Stromal cell of bone marrow (primary cell): ENCODE measurements around the gene SULT2B1.
"Not testable (repeated sequence)": the region's sequence is repeated elsewhere in the genome, so short reads cannot be mapped to it uniquely, and the experiment has no call there.

ENCODE experiments used
- DNase-seq: peaks from one replicate; pipeline ENCODE4 v3.0.0-alpha.2; 2012; ENCODE audit warnings: low read depth

Gene SULT2B1

DNA sequence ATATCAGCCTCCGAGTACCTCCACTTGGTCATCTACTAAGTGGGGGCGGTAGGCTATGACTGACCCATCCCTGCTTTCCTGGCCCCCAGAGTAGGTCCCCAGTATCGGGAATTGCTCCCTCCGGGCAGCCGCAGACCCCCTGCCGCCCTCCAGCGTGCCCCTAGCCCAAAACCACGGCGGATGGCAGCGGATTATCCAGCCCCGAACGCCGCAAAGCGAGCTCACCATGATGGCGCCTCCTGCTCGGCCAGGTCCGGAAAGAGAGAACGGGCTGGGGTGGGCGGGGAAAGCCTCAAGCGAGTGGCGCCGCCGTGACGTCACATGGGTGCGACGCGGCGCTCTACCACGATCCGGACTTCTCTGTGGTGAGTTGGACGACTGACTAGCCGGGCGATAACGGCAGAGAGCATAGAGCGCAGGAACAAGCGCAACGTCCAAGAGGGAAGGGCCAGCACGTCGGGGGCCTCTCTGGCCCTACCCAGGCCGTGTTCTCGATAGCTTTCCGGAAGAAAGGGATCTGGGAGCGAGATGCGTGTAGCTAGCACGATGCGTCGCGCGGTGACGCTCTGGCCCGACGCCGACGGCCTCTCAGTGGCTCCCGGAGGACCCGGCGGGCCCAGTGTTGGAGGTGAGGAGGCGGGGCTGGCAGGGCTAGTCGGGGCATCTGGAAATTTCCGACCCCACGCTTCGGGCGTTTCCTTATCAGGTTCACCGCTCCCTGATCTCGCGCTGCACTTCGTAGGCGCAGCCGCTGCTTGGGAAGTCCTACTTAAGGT lies 67.1 kb downstream of the SULT2B1 start, which contains the start of the genes RPL18 and SPHK2:
RPL18 (minus strand) TSS at position 263 of the 776 bp plus-strand sequence; CDS start at position 228, 35 bp downstream.
SPHK2 (plus strand) TSS at position 591 of the 776 bp plus-strand sequence. CDS start 1,009 bp downstream, outside the sequence.
- peak; percentile 99 for DNase-seq

DNA sequence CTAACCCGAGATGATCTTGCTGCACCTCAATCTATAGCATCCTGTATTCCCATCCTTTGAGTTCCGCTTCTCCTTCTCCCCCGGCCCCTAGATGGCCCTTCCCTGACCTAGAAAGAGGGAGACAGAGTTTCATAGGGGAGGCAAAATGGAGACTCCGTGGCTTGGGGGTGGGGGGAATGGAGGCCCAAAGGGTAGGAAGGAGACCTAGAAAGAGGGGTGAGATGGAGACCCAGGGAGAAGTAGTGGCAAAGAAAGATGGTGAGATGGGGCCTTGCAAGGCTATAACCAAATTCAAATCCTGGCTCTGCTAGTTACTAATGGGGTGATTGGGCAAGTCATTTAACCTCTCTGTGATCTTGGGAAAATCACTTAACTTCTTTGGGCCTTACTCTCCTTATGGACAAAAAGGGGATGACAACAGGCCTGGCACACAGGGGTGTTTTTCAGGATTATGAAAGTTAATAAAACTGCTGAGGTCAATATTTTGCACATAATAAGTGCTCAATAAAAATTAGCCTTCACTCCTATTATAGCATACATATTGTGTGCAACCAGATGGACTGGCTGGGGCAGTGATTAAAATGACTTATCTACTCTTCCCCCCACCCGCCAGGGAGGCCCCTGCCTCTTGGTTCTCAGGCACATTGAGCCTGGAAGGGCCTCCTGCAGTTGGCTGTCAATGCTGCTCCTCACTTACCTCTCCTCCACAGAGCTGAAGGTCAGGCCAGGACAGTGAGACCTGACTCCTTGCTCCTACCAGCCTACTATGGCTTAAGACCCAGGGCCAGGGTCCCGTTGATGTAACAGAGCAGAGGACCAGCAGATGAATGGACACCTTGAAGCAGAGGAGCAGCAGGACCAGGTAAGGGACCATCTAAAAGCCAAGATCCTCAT lies 68.0 kb downstream of the SULT2B1 start:
- no peak for DNase-seq

DNA sequence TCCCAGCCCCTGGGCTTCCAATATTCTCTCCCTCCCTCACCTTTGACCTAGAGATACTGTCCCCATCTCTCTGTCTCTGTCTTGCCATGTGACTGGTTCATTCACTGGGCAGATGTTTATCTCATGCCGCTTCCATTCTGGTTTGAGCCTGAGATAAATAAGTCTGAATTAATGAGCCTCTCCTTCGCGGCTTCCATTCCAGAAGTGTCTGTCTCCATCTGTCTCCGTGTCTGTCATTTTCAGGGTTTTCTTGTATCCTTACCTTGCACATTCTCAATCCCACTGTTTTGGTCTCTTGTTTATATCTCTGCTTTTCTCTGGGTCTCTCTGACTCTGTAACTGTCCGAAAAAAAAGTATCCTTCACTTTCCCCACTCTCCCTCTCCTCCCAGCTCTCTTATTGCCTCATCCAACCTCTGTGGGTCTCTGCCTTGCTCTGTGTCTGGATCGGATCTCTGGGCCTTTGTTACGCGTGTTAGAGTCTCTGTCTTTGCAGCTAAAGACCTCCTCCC lies 71.6 kb downstream of the SULT2B1 start:
- no peak for DNase-seq

DNA sequence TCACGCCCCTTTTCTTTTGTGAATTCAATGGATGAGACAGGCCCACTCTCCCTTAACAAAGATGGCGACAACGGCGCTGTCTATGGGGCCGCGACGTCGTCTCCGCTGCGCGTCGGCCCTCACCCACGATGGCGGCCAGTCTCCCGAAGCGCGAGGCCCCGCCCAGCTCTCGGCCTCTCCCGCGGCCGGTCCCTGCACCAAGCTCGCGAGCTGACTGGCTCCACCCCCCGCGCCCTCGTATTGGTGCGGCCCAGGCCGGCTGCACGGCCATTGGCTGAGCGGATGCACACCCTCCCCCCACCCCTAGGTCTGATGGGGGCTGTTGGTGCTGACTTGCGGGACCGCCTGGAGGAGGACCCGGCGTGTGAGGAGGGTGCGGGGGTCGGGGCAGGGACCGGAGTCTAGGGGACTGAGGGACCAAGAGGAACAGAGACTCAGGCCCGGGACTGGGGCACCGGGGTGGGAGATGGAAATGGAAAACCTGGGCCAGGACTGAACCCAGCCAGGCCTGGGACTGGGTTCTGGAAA lies 72.2 kb downstream of the SULT2B1 start:
- DNase-seq: peak; percentile 94

DNA sequence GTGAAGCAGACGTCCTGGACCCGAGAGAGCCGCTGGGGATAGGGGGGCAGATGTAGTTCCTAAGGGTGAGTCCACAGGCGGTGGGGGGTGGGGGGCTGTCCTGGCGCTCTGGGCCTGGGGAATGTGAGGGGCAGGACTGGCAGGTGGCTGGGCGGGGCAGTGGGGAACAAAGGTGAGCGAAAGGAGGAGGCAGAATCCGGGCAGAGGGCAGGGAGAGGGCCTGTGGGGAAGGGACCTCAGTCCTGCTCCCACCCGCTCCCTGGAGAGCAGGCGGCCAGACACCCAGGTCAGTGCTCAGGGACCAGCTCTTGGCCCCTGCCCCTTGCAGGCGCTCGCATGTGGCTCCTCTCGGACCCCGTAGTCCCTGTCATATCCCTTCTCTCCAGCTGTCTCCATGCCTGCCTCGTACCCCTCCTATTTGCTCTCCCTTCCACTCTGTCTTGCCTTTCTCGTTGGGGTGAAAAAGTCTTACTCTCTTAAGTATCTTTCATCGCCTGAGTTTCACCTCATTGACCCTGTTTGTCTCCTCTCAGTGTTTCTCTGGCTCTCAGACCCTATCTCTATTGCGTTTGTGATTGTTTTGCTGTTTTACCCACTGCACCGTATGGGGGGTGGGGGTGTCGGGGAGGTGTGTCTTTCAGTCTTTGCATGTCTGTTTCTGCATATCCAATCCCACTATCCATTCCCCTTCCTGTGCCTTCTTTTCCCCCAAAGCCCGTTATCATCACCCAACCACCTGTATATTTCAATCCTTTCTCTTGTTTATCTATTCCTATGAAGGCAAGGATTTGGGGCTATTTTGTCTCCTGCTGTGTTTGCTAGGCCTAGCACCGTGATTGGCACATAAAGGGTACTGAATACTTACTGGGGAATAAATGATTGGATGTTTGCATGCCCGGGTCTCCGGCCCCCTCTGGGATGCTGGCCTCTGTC lies 73.1 kb downstream of the SULT2B1 start:
- DNase-seq: no peak

DNA sequence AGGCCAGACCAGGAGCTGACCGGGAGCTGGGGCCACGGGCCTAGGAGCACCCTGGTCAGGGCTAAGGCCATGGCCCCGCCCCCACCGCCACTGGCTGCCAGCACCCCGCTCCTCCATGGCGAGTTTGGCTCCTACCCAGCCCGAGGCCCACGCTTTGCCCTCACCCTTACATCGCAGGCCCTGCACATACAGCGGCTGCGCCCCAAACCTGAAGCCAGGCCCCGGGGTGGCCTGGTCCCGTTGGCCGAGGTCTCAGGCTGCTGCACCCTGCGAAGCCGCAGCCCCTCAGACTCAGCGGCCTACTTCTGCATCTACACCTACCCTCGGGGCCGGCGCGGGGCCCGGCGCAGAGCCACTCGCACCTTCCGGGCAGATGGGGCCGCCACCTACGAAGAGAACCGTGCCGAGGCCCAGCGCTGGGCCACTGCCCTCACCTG lies 73.9 kb downstream of the SULT2B1 start:
- DNase-seq: no peak

DNA sequence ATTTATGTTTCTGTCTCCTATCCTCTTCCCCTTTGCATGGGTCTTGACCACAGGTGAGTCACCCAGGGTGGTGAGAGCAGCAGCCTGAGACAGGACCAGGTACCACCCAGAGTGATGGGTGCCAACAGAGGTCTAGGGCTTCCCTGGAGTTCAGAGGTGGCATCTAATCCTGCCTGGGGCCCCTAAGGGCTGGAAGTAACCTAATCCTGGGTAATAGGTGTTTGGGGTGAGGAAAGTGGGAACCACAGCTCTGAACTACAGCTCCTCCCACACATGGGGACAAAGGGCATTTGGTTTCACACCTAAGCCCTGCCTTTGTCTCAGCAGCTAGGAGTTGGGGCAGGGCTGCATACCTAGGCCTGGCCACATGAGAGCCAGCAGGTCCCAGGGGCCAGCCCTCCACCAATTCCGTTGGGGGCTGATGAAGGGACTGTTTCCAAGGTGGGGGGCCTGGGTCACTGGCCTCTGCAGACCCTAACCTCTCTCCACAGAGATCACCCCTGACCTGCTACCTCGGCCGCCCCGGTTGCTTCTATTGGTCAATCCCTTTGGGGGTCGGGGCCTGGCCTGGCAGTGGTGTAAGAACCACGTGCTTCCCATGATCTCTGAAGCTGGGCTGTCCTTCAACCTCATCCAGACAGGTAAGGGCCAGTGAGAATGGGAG lies 75.4 kb downstream of the SULT2B1 start:
- no peak for DNase-seq

DNA sequence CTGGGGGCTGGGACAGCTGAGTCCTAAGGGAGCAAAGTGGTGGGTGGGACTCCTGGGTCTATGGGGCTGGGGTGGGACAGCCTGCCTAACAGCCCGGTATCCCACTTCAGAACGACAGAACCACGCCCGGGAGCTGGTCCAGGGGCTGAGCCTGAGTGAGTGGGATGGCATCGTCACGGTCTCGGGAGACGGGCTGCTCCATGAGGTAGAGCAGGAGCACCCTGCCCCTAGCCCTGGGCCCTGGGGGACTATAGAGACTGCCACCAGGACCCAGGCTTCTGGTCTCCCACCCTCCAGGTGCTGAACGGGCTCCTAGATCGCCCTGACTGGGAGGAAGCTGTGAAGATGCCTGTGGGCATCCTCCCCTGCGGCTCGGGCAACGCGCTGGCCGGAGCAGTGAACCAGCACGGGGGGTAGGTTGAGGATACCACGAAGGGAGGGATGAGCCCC lies 75.9 kb downstream of the SULT2B1 start:
- DNase-seq: no peak

DNA sequence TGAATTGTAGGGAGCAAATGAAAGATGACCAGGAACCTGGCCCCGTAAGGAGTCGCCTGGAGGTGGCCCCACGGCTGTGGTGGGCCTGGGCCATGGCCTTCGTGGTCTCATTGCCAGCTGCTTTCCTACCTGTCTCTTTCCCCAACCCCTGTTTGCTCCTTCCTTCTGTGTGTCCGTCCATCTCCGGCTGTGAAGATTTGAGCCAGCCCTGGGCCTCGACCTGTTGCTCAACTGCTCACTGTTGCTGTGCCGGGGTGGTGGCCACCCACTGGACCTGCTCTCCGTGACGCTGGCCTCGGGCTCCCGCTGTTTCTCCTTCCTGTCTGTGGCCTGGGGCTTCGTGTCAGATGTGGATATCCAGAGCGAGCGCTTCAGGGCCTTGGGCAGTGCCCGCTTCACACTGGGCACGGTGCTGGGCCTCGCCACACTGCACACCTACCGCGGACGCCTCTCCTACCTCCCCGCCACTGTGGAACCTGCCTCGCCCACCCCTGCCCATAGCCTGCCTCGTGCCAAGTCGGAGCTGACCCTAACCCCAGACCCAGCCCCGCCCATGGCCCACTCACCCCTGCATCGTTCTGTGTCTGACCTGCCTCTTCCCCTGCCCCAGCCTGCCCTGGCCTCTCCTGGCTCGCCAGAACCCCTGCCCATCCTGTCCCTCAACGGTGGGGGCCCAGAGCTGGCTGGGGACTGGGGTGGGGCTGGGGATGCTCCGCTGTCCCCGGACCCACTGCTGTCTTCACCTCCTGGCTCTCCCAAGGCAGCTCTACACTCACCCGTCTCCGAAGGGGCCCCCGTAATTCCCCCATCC lies 76.7 kb downstream of the SULT2B1 start:
- no peak for DNase-seq

DNA sequence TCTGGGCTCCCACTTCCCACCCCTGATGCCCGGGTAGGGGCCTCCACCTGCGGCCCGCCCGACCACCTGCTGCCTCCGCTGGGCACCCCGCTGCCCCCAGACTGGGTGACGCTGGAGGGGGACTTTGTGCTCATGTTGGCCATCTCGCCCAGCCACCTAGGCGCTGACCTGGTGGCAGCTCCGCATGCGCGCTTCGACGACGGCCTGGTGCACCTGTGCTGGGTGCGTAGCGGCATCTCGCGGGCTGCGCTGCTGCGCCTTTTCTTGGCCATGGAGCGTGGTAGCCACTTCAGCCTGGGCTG lies 77.3 kb downstream of the SULT2B1 start:
- no peak for DNase-seq

DNA sequence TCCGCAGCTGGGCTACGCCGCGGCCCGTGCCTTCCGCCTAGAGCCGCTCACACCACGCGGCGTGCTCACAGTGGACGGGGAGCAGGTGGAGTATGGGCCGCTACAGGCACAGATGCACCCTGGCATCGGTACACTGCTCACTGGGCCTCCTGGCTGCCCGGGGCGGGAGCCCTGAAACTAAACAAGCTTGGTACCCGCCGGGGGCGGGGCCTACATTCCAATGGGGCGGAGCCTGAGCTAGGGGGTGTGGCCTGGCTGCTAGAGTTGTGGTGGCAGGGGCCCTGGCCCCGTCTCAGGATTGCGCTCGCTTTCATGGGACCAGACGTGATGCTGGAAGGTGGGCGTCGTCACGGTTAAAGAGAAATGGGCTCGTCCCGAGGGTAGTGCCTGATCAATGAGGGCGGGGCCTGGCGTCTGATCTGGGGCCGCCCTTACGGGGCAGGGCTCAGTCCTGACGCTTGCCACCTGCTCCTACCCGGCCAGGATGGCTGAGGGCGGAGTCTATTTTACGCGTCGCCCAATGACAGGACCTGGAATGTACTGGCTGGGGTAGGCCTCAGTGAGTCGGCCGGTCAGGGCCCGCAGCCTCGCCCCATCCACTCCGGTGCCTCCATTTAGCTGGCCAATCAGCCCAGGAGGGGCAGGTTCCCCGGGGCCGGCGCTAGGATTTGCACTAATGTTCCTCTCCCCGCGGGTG lies 77.8 kb downstream of the SULT2B1 start:
- no peak for DNase-seq

DNA sequence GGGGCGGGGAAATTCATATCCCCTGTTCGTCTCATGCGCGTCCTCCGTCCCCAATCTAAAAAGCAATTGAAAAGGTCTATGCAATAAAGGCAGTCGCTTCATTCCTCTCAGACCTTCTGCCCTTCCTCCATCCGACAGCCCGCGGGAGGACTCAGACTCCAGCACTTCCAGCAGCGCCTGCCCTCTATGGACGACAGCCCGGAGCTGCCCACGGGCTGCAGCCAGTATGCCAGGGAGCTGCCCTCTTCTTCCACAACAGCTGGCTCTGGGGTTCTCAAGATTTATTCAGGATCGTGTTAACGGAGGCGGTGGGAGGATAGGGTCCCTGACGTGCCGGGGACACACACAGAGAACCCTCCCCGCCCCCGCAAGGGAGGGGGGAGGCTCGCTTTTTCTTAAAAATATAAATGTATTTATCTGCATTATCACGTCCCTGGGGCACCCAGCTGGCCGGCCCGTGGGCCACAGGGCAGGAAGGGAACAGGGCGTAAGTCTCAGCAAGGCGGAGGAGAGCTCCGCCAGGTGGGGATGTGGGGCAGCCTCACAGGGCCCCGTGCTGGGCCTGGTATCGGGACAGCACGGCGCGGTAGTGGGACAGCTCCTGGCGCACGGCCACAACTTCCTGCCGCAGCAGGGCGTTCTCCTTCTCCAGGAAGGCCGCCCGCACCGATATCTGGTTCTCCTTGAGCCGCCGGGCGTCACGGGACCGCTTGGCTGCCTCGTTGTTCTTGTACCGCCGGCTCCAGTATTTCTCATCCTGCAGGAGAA lies 78.5 kb downstream of the SULT2B1 start:
- no peak for DNase-seq

DNA sequence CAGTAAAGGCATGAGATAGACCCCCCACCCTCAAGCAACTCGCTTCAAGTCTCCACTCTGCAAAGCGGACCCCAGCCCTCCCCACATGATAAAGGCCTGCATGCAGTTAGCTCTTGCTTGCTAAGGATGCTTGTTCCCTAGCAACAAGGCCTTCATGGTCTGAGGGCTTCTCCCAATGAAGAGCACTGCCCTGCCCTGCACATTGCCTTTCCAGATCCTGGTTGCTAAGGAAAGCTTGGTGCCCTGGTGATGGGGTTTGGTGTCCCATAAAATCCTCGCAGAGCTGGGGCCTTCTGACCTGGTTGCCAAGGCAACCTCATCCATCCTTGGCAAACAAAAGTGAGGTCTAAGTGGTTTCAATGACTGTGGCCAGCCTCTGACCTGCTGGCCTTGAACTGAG lies 79.3 kb downstream of the SULT2B1 start:
- DNase-seq: no peak

DNA sequence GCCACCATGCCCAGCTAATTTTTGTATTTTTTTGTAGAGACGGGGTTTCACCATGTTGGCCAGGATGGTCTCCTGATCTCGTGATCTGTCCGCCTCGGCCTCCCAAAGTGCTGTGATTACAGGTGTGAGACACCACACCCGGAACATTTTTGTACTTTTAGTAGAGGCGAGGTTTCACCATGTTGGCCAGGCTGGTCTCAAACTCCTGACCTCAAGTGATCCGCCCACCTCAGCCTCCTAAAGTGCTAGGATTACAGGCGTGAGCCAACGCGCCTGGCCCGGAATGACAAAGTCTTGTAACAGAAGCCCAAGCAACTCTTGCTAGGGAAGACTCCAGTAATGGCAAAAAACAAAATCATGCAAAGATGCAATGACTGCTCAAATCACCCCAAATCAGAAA lies 80.3 kb downstream of the SULT2B1 start:
- DNase-seq: not testable (repeated sequence)

DNA sequence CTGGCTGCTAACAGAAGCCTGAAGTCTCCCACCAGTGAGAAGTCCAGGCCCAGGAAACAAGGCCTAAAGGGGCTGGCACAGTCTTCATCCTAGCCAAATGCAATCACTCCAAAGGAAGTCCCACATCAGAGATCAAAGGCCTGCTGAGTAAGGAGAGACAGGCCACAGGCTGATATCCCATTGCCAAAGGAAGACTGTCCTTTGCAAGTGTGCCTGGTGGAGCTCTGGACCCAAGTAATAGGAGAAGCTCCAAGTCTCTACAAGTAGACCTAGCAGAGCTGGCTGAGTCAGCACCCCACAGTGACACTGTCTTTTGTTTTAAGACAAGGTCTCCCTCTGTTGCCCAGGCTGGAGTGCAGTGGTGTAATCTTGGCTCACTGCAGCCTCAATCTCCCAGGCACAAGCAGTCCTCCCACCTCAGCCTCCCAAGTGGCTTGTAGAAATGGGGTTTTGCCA lies 80.7 kb downstream of the SULT2B1 start:
- no peak for DNase-seq

DNA sequence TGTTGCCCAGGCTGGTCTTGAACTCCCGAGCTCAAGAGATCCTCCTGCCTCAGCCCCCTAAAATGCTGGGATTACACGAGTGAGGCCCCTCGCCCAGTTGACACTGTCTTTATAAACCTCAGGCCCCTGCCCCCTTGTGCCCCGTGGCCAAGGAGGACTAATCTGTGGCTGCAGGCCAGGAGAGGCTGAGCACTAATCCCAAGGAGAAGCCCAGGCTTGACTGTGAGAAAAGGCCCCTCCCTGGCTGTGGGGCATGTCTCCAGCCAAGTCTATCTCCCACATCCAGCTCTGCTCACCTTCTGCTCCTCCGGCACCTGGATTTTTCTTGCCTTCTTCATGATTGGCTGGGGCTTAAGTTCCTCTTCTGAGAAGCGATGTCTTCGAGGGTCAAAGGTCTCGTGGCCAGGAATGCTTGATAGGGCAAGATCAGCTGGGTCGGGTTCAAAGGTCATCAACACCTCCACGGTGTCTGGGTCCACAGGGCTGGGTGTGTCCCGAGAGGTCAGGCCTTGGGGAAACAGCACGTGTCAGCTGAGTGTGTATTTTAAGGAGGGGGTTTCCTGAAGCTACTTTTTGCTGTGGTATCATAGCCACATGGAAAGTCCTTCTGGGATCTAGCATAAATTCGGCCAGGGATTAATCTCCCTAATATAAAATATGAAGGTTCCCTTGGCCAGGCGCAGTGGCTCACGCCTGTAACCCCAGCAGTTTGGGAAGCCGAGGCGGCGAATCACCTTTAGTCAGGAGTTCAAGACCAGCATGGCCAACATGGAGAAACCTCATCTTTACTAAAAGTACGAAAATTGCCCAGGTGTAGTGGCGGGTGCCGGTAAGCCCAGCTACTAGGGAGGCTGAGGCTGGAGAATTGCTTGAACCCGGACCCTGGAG lies 81.4 kb downstream of the SULT2B1 start:
- DNase-seq: no peak

DNA sequence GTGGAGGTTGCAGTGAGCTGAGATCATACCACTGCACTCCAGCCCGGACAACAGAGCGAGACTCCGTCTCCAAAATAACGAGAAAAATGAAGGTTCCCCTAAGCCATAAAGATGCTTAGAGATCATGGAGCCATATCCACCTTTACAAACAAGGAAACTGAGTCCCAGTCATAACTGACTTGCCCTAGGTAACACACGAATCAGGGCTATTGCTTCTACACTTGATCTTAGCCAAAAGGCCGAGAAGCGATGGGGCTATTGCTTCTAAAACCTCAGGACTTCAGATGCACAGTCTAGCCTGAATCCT lies 82.0 kb downstream of the SULT2B1 start:
- DNase-seq: no peak
